K562 (cell line): Measurements from ENCODE around the gene CPLX4. TPM values are rescaled to one million over a fixed set of nuclear protein-coding genes. Genes with fewer than 3 reads are reported as not detected.
A peak's percentile ranks its signal among the peaks of the same experiment; 100 is the strongest.

ENCODE experiments used
- ATAC-seq: fragments of 200-7000 bp; cut with Tn5 transposase; 3 replicates; pipeline ENCODE4 v1.9.1; 2020; ENCODE audit warnings: moderate library complexity
- BruUV-seq: library from RNA; stranded (reverse); fragments of 400-500 nt; replicated peaks from 2 replicates; lab custom pipeline; 2021; lab: Mats Ljungman, UMichigan
- CTCF ChIA-PET: fragments of 300-600 bp; formaldehyde crosslinking; extraction: SDS; loops from one replicate; lab custom pipeline; 2021; ENCODE audit warnings: low intra/inter-chr PET ratio; lab: Yijun Ruan, JAX
- POLR2A ChIA-PET: fragments of 300-600, 350-650 bp; sonication (Branson Sonifier 250); formaldehyde crosslinking; extraction: SDS; loops from one replicate; lab custom pipeline; 2021; ENCODE audit warnings: antibody characterized with exemption, inconsistent platforms; lab: Yijun Ruan, JAX
- DNase-seq, 4 experiments: peaks; one replicate each; pipeline versions ENCODE4 v3.0.0 to v3.0.0-alpha.2; 2011 to 2018; ENCODE audit warnings: low spot score in 3 of 4, mixed read lengths in 3 of 4; ENCODE audit errors: extremely low read depth in 1 of 4
- FAIRE-seq: peaks from 2 replicates; lab custom pipeline; 2011; peaks lifted over from hg19 to GRCh38; lab: Jason Lieb, UNC
- H2AFZ ChIP-seq: 2 replicates; pipeline ENCODE4 v1.6.0; 2011; ENCODE audit warnings: low read depth, low read length, control low read depth, inconsistent platforms
- H3K27ac ChIP-seq: fragments of 200-600 bp; 3 replicates; pipeline ENCODE4 v1.8.0; 2011; ENCODE audit warnings: low read depth, mild to moderate bottlenecking, control low read depth, inconsistent platforms, low read length, moderate library complexity, mixed read lengths; ENCODE audit errors: extremely low read depth
- H3K27me3 ChIP-seq, 2 experiments: fragments of 300-600 bp in 1 of 2; 2 replicates in 1 of 2; 3 replicates in 1 of 2; pipeline versions ENCODE4 v1.6.0 to v1.8.0; 2011; ENCODE audit warnings: inconsistent platforms in 2 of 2, low read length in 2 of 2, mild to moderate bottlenecking in 1 of 2, mixed read lengths in 1 of 2, moderate library complexity in 1 of 2; ENCODE audit not compliant: control insufficient read depth in 2 of 2, insufficient read depth in 2 of 2
- H3K36me3 ChIP-seq: fragments of 300-600 bp; 3 replicates; pipeline ENCODE4 v1.8.0; 2011; ENCODE audit warnings: mild to moderate bottlenecking, low read length, inconsistent platforms; ENCODE audit not compliant: control insufficient read depth, insufficient read depth
- H3K4me1 ChIP-seq, 2 experiments: fragments of 200-600 bp in 1 of 2; replicated peaks in 1 of 2; 2 replicates in 1 of 2; 3 replicates in 1 of 2; pipeline versions ENCODE4 v1.5.1 to v1.8.0; 2011; ENCODE audit warnings: inconsistent platforms in 2 of 2, low read length in 2 of 2, mild to moderate bottlenecking in 1 of 2, mixed read lengths in 1 of 2, moderate library complexity in 1 of 2; ENCODE audit not compliant: control insufficient read depth in 2 of 2, insufficient read depth in 2 of 2
- H3K4me2 ChIP-seq: 2 replicates; pipeline ENCODE4 v1.6.1; 2011; ENCODE audit warnings: low read length, control low read depth, inconsistent platforms, mixed read lengths; ENCODE audit not compliant: insufficient read depth
- H3K4me3 ChIP-seq: fragments of 200-600 bp; sonication (generic), shearing (Covaris generic); 2 replicates; pipeline ENCODE4 v1.5.1; 2016; ENCODE audit warnings: control low read depth, inconsistent platforms
- H3K79me2 ChIP-seq: fragments of 200-600 bp; 3 replicates; pipeline ENCODE4 v1.8.0; 2011; ENCODE audit warnings: low read length, inconsistent platforms; ENCODE audit not compliant: control insufficient read depth, insufficient read depth
- H3K9ac ChIP-seq, 2 experiments: 2 replicates each; pipeline versions ENCODE4 v1.6.0 to v1.6.1; 2011; ENCODE audit warnings: low read depth in 2 of 2, low read length in 2 of 2, control low read depth in 1 of 2, inconsistent platforms in 1 of 2, mild to moderate bottlenecking in 1 of 2, mixed read lengths in 1 of 2; ENCODE audit not compliant: insufficient read depth in 1 of 2
- H3K9me1 ChIP-seq: one replicate; pipeline ENCODE4 v1.6.0; 2011; ENCODE audit warnings: inconsistent platforms, mild to moderate bottlenecking, low read length, moderate library complexity; ENCODE audit not compliant: control insufficient read depth, insufficient read depth
- H3K9me3 ChIP-seq: replicated peaks from 2 replicates; pipeline ENCODE4 v1.5.1; 2011; ENCODE audit warnings: low read depth, low read length, inconsistent platforms; ENCODE audit not compliant: control insufficient read depth, insufficient read depth
- H4K20me1 ChIP-seq: replicated peaks from 2 replicates; pipeline ENCODE4 v1.6.1; 2011; ENCODE audit warnings: low read length, inconsistent platforms, mixed read lengths; ENCODE audit not compliant: control insufficient read depth, insufficient read depth
- HDAC6 ChIP-seq: IDR thresholded peaks from 2 replicates; pipeline ENCODE4 v1.6.1; 2012; ENCODE audit warnings: low read depth, mild to moderate bottlenecking, control low read depth, inconsistent platforms, low read length, moderate library complexity
- L3MBTL2 ChIP-seq: fragments of 450-650 bp; IDR thresholded peaks from 2 replicates; pipeline ENCODE4 v1.6.1; 2016; ENCODE audit warnings: mild to moderate bottlenecking, moderate library complexity
- TAF9B ChIP-seq: fragments of 450-650 bp; IDR thresholded peaks from 2 replicates; pipeline ENCODE4 v1.6.1; 2018; ENCODE audit warnings: mild to moderate bottlenecking; ENCODE audit not compliant: partially characterized antibody
- ZNF324 ChIP-seq: fragments of 250-450 bp; sonication (Bioruptor Pico); IDR thresholded peaks from 2 replicates; pipeline ENCODE4 v1.4.0; 2020; ENCODE audit warnings: mild to moderate bottlenecking
- WGBS: fragments of 100-300 bp; shearing (Covaris generic); methylation state at CpG from one replicate; pipeline ENCODE4 v1.1.6; 2016; ENCODE audit warnings: low coverage, mixed read lengths; ENCODE audit not compliant: insufficient coverage; ENCODE audit errors: missing lambda C conversion rate; 5-methylcytosine and 5-hydroxymethylcytosine counted together
- in situ Hi-C: fragments of 300-500 bp; cut with MboI; formaldehyde crosslinking; loops from 4 replicates; pipeline ENCODE4 v1.15.0; 2018; ENCODE audit warnings: inconsistent platforms, mixed read lengths
- intact Hi-C: fragments of 100-400 bp; cut with micrococcal nuclease; formaldehyde crosslinking; loops from 2 replicates; pipeline ENCODE4 v1.14.2; 2022
- polyA plus RNA-seq, 8 experiments: library from polyadenylated mRNA; depleted of rRNA in 4 of 8; stranded (reverse) in 5 of 8; unstranded in 3 of 8; fragments of >200 nt; fragmentation: Nextera tagmentation in 2 of 8; fragmentation: Illumina TruSeq in 1 of 8; extraction: Ambion mirVana in 2 of 8; extraction: Trizol in 1 of 8; gene quantifications; 2 replicates each; pipeline versions ENCODE4 v1.2.1 to v1.2.3, GENCODE V29; 2011 to 2014; ENCODE audit warnings: inconsistent platforms in 1 of 8, missing spikeins in 1 of 8
- total RNA-seq, 7 experiments: library from RNA; depleted of rRNA in 6 of 7; stranded (reverse); fragments of >200 nt in 6 of 7; fragmentation: Illumina TruSeq in 2 of 7; extraction: Trizol in 2 of 7; gene quantifications; 2 replicates each; pipeline versions ENCODE4 v1.2.1 to v1.2.3, GENCODE V29; 2011 to 2021; ENCODE audit warnings: low replicate concordance in 1 of 7
- TF ChIP-seq, protein P1 (sequence below): sonication (generic); formaldehyde crosslinking; IDR thresholded peaks from 2 replicates; pipeline ENCODE4 v1.8.0; 2022; ENCODE audit warnings: missing genetic modification reagents, mild to moderate bottlenecking, borderline replicate concordance
- TF ChIP-seq, protein P2 (sequence below): fragments of 450-650 bp; IDR thresholded peaks from 2 replicates; pipeline ENCODE4 v1.6.1; 2016
- TF ChIP-seq, protein P3 (sequence below), 2 experiments: IDR thresholded peaks; 2 replicates each; pipeline ENCODE4 v1.6.1; 2011; ENCODE audit warnings: borderline replicate concordance in 1 of 2, control low read depth in 1 of 2, low read depth in 1 of 2, low read length in 1 of 2, mild to moderate bottlenecking in 1 of 2, mixed read lengths in 1 of 2, moderate library complexity in 1 of 2; ENCODE audit not compliant: insufficient read depth in 1 of 2, insufficient read length in 1 of 2, poor library complexity in 1 of 2, severe bottlenecking in 1 of 2; ENCODE audit errors: extremely low read depth in 1 of 2
- TF ChIP-seq, protein P4 (sequence below), 3 experiments: IDR thresholded peaks in 2 of 3; conservative IDR thresholded peaks in 1 of 3; 2 replicates each; pipeline ENCODE4 v1.5.1; 2011 to 2012; ENCODE audit warnings: low read length in 3 of 3, mild to moderate bottlenecking in 3 of 3, control low read depth in 2 of 3, improper control_type of control experiment in 1 of 3, inconsistent platforms in 1 of 3, low read depth in 1 of 3, mixed read lengths in 1 of 3, moderate library complexity in 1 of 3; ENCODE audit not compliant: insufficient read depth in 2 of 3
- TF ChIP-seq, protein P5 (sequence below): sonication (generic); formaldehyde crosslinking; IDR thresholded peaks from 2 replicates; pipeline ENCODE4 v1.8.0; 2022; ENCODE audit warnings: mild to moderate bottlenecking, missing genetic modification reagents, borderline replicate concordance

The CPLX4 gene
- total and polyA plus RNA-seq, 9 of the 15 experiments (the other 6 are each of a cell fraction or from before 2014, with no cell fraction given), result not detected

DNA sequence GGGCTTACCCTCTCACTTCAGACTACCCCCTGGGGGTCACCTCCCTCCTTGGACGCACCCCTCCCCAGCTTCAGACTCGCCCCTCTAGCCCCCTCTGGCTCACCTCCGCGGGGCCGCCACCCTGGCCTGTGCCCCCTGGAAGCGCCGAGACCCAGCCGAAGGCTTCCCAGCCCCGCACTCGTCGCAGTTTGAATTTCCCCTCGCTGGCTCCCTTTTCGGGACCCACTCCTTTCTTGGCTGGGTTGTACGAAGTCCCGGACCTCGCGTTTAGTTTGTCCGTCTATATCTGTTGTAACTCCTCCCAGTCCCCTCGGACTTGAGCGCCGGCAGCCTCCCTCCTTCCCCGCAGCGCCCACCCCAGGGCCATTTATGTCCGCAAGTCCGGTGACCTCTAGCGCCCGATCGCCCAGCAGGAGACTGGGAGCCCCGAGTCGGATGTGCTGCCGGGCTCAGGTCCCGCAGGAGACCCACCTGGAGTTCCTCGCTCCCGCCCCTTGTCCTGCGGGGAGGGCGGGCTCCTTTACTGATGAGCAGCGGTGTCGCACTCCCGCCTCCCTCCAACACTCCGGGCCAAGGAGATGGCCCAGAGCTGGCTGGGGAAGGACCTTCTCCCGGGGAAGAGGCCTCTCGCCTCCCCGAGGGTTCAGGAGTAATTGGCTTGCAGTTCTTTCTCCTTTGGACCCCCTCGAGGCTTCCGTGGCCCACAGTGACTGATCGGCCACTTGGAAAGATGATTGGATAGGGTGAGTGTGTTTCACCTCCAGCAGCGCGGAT is 44.5 kb downstream of the CPLX4 start (continued):
- TF ChIP-seq, protein P1, sequence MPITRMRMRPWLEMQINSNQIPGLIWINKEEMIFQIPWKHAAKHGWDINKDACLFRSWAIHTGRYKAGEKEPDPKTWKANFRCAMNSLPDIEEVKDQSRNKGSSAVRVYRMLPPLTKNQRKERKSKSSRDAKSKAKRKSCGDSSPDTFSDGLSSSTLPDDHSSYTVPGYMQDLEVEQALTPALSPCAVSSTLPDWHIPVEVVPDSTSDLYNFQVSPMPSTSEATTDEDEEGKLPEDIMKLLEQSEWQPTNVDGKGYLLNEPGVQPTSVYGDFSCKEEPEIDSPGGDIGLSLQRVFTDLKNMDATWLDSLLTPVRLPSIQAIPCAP (CRISPR knock-in tag), result no peak
- no peak for TF ChIP-seq TAF9B
- TF ChIP-seq, protein P2, sequence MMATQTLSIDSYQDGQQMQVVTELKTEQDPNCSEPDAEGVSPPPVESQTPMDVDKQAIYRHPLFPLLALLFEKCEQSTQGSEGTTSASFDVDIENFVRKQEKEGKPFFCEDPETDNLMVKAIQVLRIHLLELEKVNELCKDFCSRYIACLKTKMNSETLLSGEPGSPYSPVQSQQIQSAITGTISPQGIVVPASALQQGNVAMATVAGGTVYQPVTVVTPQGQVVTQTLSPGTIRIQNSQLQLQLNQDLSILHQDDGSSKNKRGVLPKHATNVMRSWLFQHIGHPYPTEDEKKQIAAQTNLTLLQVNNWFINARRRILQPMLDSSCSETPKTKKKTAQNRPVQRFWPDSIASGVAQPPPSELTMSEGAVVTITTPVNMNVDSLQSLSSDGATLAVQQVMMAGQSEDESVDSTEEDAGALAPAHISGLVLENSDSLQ, result no peak
- no peak for TF ChIP-seq HDAC6

DNA sequence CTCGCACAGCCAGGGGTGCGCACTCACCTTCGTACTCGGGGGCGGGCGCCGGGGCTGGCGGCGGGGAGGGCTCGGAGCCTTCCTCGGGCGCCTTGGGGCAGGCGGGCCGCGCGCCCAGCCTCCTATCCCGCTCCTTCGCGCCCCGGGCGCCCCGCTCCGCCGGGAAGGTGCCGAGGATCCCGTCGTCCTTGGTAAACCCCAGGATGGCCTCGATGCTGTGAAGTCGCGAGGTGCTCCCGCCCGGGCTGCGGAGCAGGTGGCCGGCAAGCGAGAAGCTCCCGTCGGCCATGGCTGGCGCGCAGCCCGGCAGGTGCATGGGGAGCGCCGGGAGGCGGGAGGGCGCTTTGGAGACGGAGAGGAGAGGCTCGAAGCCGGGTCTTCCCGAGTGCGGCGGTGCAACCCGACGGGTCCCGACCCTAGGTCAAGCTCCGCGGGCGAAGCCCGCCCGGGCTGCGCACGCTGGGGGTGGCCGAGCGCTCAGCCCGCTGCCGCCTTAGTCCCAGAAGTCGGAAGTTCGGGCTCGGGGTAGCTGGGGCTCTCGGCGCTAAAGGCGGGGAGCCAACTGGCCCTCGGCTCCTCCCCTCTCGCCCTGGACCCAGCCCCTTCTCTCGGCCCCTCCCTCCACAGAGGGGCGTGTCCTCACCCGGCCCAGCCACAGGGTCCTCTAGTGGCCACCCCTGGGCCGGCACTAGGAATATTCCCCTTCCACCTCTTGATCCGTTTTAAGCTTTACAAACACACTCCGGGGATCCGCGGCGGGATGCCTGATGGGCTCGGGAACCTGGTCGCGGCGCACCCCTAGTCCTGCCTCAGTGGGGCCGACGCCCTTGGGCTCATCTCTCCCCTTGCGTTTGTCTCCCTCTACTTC is 45.3 kb downstream of the CPLX4 start, which contains the start of gene RAX:
TSS of gene RAX (minus strand) at position 564 of the 868 bp plus-strand sequence. CDS start at position 316, 248 bp downstream.
- Histone ChIP-seq H3K27ac (no peak within 1 kb of the TSS), H3K4me2 (no peak within 1 kb of the TSS), H3K9me1 (no peaks in the 10 kb centered on the region), H3K4me1 (peaks cover 0 to 25% of the 10 kb centered on the region in 2 experiments; a peak in 2 of 5 replicates), H3K4me3 (no peak within 1 kb of the TSS), H3K27me3 (peaks cover 5 to 54% of the 10 kb centered on the region in 2 experiments; a peak in 3 of 5 replicates), H3K9ac (no peak within 1 kb of the TSS), H3K9me3 (no peaks in the 10 kb centered on the region), H4K20me1 (no peaks in the 10 kb centered on the region), H2AFZ (no peak within 1 kb of the TSS), H3K79me2 (no peaks in the 10 kb centered on the region), H3K36me3 (no peaks in the 10 kb centered on the region)
- peak; percentile 99 for ATAC-seq
- no TSS peak for BruUV-seq
- peak; percentile 43 to 79 (median 78) for DNase-seq
- CTCF ChIA-PET, result no interaction called here
- in situ Hi-C loops (no loop called here), intact Hi-C loops (no loop called here)
- POLR2A ChIA-PET, result no interaction called here
- no peak for FAIRE-seq
- WGBS, result 7% methylated on average over 22 of the region's 88 CpGs
- TF ChIP-seq, protein P3, sequence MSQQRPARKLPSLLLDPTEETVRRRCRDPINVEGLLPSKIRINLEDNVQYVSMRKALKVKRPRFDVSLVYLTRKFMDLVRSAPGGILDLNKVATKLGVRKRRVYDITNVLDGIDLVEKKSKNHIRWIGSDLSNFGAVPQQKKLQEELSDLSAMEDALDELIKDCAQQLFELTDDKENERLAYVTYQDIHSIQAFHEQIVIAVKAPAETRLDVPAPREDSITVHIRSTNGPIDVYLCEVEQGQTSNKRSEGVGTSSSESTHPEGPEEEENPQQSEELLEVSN (IDR thresholded peaks at IDR 0.05; ENCODE audit: borderline replicate concordance in 1 of 2, extremely low read depth in 1 of 2, insufficient read depth in 1 of 2, insufficient read length in 1 of 2, low read depth in 1 of 2, low read length in 1 of 2, poor library complexity in 1 of 2, severe bottlenecking in 1 of 2), result peak in 1 of 2 experiments; percentile 67
- TF ChIP-seq, protein P4, sequence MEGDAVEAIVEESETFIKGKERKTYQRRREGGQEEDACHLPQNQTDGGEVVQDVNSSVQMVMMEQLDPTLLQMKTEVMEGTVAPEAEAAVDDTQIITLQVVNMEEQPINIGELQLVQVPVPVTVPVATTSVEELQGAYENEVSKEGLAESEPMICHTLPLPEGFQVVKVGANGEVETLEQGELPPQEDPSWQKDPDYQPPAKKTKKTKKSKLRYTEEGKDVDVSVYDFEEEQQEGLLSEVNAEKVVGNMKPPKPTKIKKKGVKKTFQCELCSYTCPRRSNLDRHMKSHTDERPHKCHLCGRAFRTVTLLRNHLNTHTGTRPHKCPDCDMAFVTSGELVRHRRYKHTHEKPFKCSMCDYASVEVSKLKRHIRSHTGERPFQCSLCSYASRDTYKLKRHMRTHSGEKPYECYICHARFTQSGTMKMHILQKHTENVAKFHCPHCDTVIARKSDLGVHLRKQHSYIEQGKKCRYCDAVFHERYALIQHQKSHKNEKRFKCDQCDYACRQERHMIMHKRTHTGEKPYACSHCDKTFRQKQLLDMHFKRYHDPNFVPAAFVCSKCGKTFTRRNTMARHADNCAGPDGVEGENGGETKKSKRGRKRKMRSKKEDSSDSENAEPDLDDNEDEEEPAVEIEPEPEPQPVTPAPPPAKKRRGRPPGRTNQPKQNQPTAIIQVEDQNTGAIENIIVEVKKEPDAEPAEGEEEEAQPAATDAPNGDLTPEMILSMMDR (IDR thresholded peaks at IDR 0.05 in 2 of 3, conservative IDR thresholded peaks at IDR 0.05 in 1 of 3; ENCODE audit: insufficient read depth in 2 of 3, low read depth in 1 of 3, low read length in 3 of 3), result peak; percentile 27 to 40 (median 33); a peak in 4 of 6 replicates
- TF ChIP-seq L3MBTL2 (0 out of 2 replicates have a peak, but pooled peaks have one; percentile 15), ZNF324 (no peak)
- TF ChIP-seq, protein P5, sequence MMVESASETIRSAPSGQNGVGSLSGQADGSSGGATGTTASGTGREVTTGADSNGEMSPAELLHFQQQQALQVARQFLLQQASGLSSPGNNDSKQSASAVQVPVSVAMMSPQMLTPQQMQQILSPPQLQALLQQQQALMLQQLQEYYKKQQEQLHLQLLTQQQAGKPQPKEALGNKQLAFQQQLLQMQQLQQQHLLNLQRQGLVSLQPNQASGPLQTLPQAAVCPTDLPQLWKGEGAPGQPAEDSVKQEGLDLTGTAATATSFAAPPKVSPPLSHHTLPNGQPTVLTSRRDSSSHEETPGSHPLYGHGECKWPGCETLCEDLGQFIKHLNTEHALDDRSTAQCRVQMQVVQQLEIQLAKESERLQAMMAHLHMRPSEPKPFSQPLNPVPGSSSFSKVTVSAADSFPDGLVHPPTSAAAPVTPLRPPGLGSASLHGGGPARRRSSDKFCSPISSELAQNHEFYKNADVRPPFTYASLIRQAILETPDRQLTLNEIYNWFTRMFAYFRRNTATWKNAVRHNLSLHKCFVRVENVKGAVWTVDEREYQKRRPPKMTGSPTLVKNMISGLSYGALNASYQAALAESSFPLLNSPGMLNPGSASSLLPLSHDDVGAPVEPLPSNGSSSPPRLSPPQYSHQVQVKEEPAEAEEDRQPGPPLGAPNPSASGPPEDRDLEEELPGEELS (CRISPR knock-in tag), result no peak
